Fibroblast of villous mesenchyme (primary cell): ENCODE data around the gene SAE1. TPM values are rescaled to one million over a fixed set of nuclear protein-coding genes. Genes with fewer than 3 reads are reported as not detected.
A peak's percentile ranks its signal among the peaks of the same experiment; 100 is the strongest.

Source experiments
- DNase-seq: peaks from one replicate; pipeline ENCODE4 v3.0.0-alpha.2; 2010; ENCODE audit warnings: low read depth
- H3K4me3 ChIP-seq: 2 replicates; pipeline ENCODE4 v1.5.1; 2011; ENCODE audit warnings: low read depth, mild to moderate bottlenecking, low read length
- CTCF ChIP-seq: IDR thresholded peaks from 2 replicates; pipeline ENCODE4 v1.5.1; 2012; ENCODE audit warnings: low read depth, mild to moderate bottlenecking, low read length; ENCODE audit not compliant: insufficient read depth
- total RNA-seq: library from RNA; depleted of rRNA; stranded (reverse); fragments of >200 nt; gene quantifications from 2 replicates; pipeline ENCODE4 v1.2.3, GENCODE V29; 2012

The SAE1 gene
- total RNA-seq, 1 donor: 160 TPM

GRCh38 chr19:47176071-47176626 is 45.5 kb downstream of the SAE1 start:
- H3K4me3 ChIP-seq: no peak overlapping the region
- DNase-seq: peak; percentile 86
- TF ChIP-seq CTCF: no peak

GRCh38 chr19:47176627-47177090 is 46.0 kb downstream of the SAE1 start:
- H3K4me3 ChIP-seq: no peak overlapping the region
- TF ChIP-seq CTCF: no peak
- DNase-seq: peak; percentile 98

GRCh38 chr19:47179653-47180310 is 49.1 kb downstream of the SAE1 start:
- no peak for DNase-seq
- no peak for TF ChIP-seq CTCF
- H3K4me3 ChIP-seq: no peak overlapping the region

- no peak for TF ChIP-seq CTCF
- H3K4me3 ChIP-seq: no peak overlapping the region
- no peak for DNase-seq
Observed at GRCh38 chr19:47183601-47184000, 53.0 kb downstream of the SAE1 start.

- H3K4me3 ChIP-seq: no peak overlapping the region
- no peak for TF ChIP-seq CTCF
- no peak for DNase-seq
Observed at GRCh38 chr19:47186446-47187334, 56.1 kb downstream of the SAE1 start.

GRCh38 chr19:47187335-47187655 is 56.7 kb downstream of the SAE1 start:
- no peak overlapping the region for H3K4me3 ChIP-seq
- TF ChIP-seq CTCF: no peak
- no peak for DNase-seq
